Measurements from ENCODE around the gene PAIP1. TPM values are rescaled to one million over a fixed set of nuclear protein-coding genes. Genes with fewer than 3 reads are reported as not detected.
"Not testable (repeated sequence)": the region's sequence is repeated elsewhere in the genome, so short reads cannot be mapped to it uniquely, and the experiment has no call there.

Gene PAIP1
- total RNA-seq, 1 donor from 2014 or later, result 38.3 TPM

DNA sequence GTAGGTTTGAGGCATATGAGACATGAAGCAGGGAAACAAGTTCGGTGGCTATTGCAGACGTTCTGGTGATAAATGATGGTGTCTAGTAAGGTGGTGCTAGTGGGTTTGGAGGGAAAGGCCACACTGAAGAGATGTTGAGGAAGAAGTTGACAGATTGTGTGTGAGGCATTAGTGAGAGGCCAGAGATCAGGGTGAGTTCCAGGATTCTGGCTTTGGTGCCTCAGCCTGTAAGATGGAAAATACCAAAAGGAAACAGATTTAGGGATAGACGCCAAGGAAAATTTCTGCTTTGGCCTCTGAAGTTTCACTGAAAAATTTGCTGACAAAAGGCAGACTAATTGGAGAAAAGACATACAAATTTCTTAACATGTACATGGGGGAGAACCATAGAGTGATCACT lies 6.4 kb upstream of the PAIP1 start:
- ChIA-PET POLR2A (no interaction called here), CTCF (no interaction called here)
- intact Hi-C loops (cut with micrococcal nuclease), result no loop called here
- Mint-ChIP-seq H3K36me3 (ENCODE audit: low read depth) (no peaks in the 10 kb centered on the region), H3K27me3 (no peaks in the 10 kb centered on the region), H3K4me1 (peaks cover 2% of the 10 kb centered on the region), H3K9me3 (no peaks in the 10 kb centered on the region), H3K27ac (no peak overlapping the region), H3K4me3 (no peak overlapping the region)
- DNase-seq (no peak), ATAC-seq (ENCODE audit: low read depth) (no peak)
- TF ChIP-seq, protein P1, sequence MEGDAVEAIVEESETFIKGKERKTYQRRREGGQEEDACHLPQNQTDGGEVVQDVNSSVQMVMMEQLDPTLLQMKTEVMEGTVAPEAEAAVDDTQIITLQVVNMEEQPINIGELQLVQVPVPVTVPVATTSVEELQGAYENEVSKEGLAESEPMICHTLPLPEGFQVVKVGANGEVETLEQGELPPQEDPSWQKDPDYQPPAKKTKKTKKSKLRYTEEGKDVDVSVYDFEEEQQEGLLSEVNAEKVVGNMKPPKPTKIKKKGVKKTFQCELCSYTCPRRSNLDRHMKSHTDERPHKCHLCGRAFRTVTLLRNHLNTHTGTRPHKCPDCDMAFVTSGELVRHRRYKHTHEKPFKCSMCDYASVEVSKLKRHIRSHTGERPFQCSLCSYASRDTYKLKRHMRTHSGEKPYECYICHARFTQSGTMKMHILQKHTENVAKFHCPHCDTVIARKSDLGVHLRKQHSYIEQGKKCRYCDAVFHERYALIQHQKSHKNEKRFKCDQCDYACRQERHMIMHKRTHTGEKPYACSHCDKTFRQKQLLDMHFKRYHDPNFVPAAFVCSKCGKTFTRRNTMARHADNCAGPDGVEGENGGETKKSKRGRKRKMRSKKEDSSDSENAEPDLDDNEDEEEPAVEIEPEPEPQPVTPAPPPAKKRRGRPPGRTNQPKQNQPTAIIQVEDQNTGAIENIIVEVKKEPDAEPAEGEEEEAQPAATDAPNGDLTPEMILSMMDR (IDR thresholded peaks at IDR 0.05), result no peak

DNA sequence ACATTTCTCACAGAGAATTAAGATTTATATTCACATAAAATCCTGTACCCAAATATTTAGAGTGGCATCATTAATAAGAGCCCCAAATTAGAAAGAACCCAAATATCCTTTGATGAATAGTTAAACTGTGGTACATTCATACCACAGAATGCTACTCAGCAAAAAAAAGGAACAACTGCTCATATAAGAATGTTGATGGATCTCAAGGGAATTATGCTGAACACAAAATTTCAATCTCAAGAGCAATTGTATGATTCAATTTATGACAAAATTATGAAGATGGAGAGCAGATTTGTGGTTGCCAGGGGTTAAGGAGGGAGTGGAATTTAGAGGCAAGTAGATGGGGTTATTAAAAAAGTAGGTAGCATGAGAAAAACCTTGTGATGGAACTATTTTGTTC lies 4.5 kb upstream of the PAIP1 start:
- Mint-ChIP-seq H3K27ac (no peak overlapping the region), H3K4me3 (no peak overlapping the region), H3K27me3 (no peaks in the 10 kb centered on the region), H3K36me3 (ENCODE audit: low read depth) (no peaks in the 10 kb centered on the region), H3K9me3 (no peaks in the 10 kb centered on the region), H3K4me1 (peaks cover 10% of the 10 kb centered on the region)
- ChIA-PET CTCF (no interaction called here), POLR2A (no interaction called here)
- ATAC-seq (ENCODE audit: low read depth) (no peak), DNase-seq (no peak)
- TF ChIP-seq, protein P1 (IDR thresholded peaks at IDR 0.05), result no peak
- intact Hi-C loops (cut with micrococcal nuclease), result no loop called here

DNA sequence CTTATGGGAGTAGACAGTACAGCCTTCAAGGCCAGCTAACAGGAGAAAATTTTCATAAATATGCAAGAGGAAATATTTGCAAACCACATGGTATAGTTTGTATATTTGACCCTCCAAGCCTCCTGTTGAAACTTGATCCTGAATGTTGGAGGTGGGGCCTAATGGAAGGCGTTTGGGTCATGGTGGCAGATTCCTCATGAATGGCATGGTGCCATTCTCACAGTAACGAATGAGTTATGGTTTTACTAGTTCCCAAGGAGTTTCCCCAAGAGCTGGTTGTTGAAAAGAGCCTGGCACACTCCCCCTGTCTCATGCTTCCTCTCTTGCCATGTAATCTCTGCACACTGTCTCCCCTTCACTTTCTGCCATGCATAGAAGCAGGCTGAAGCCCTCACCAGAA lies 3.3 kb upstream of the PAIP1 start:
- Mint-ChIP-seq H3K4me3 (no peak overlapping the region), H3K9me3 (no peaks in the 10 kb centered on the region), H3K36me3 (ENCODE audit: low read depth) (peaks cover 6% of the 10 kb centered on the region), H3K27ac (no peak overlapping the region), H3K27me3 (no peaks in the 10 kb centered on the region), H3K4me1 (peaks cover 19% of the 10 kb centered on the region)
- no peak for DNase-seq
- intact Hi-C loops (cut with micrococcal nuclease), result no loop called here
- ChIA-PET POLR2A (interaction anchor here (0.6 kb wide), 1 partner anchor 71 kb away, joined by 3 read pairs; no protein-coding TSS in a partner anchor), CTCF (no interaction called here)
- no peak for ATAC-seq (ENCODE audit: low read depth)
- TF ChIP-seq, protein P1 (IDR thresholded peaks at IDR 0.05), result no peak

DNA sequence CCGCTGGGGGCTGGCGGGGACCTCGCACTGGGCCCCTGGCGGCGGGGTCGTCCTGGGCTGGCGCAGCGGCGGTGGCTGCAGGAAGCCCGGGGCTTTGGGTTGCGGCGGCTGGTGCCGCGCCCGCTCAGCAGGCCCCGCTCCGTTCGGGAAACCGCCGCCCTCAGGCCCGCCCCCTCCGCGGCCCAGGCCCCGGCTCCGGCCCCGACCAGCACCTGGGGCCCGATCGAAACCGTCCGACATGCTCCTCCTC lies 345 bp downstream of the PAIP1 start:
- ChIA-PET POLR2A (interaction anchor here (0.6 to 4.4 kb wide), 7 partner anchors 41 to 607 kb away, joined by 3 to 59 read pairs (median 9); partner anchors contain the start of genes C5orf34, NNT, TMEM267 and ZNF131), CTCF (interaction anchor here (0.9 to 3.3 kb wide), 3 partner anchors 41 to 74 kb away, joined by 3 to 19 read pairs (median 3); partner anchors contain the start of gene TMEM267)
- H3K27ac Mint-ChIP-seq; H3K36me3 Mint-ChIP-seq (ENCODE audit: low read depth); ATAC-seq (ENCODE audit: low read depth); H3K27me3 Mint-ChIP-seq; H3K9me3 Mint-ChIP-seq; DNase-seq: not testable (repeated sequence)
- Mint-ChIP-seq H3K4me3 (peak overlapping the region; percentile 89), H3K4me1 (peaks cover 21% of the 10 kb centered on the region)
- intact Hi-C loops (cut with micrococcal nuclease), result loop anchor here (1.0 to 5.0 kb wide), 10 partner anchors 41 to 1652 kb away; partner anchors contain the start of genes C5orf34, FBXO4, NIM1K and NNT

DNA sequence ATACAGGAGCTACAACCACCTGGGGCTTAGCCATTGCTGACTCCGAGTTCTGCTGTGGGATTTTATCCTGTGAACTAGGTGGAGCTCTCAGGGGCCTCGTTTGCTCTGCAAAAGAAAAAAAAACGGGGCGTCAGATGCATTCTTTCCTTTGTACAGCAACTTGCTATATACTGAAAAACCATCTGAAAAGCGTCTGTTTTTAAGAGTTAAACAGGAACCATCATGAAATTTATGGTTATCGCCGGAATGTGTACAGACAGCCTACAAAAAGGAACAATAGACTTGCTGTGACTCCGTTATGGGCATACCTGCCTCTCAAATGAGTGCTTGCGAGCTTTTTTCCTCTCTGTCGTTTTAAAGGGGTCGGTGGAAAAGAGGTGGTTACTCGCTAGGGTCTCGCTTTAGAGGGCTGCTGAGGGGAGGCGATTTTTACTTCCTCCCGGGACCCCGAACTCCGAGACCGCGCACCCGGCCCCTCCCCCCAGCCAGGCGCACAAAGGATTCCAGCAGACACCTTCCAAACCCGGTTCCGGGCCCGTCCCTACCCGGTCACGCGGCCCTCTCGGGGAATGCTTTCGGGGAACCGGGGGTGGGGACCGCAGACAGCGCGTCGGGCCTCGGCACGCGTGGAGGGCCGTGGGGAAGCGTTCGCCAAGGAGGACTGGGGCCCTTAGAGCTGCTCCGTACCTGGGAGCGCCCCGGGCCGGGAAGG lies 826 bp downstream of the PAIP1 start:
- intact Hi-C loops (cut with micrococcal nuclease), result loop anchor here (1.0 to 5.0 kb wide), 10 partner anchors 41 to 1652 kb away; partner anchors contain the start of genes C5orf34, FBXO4, NIM1K and NNT
- Mint-ChIP-seq H3K36me3 (ENCODE audit: low read depth) (peaks cover 8% of the 10 kb centered on the region), H3K9me3 (no peaks in the 10 kb centered on the region), H3K27ac (peak overlapping the region; percentile 88), H3K4me3 (peak overlapping the region; percentile 88), H3K4me1 (peaks cover 22% of the 10 kb centered on the region), H3K27me3 (no peaks in the 10 kb centered on the region)
- TF ChIP-seq, protein P1 (IDR thresholded peaks at IDR 0.05), result no peak
- ATAC-seq (ENCODE audit: low read depth) (no peak), DNase-seq (no peak)
- POLR2A ChIA-PET, result interaction anchor here (0.6 to 4.4 kb wide), 8 partner anchors 41 to 607 kb away, joined by 3 to 59 read pairs (median 7); partner anchors contain the start of genes C5orf34, NNT, TMEM267 and ZNF131
- CTCF ChIA-PET, result interaction anchor here (0.9 to 3.3 kb wide), 3 partner anchors 41 to 73 kb away, joined by 3 to 19 read pairs (median 3); partner anchors contain the start of gene TMEM267

All from activated B cell treated with CpG ODN at 0.5 μM for 24 hours (primary cell).